ENCODE measurements around the gene DEFB114.

DEFB114 gene

DNA sequence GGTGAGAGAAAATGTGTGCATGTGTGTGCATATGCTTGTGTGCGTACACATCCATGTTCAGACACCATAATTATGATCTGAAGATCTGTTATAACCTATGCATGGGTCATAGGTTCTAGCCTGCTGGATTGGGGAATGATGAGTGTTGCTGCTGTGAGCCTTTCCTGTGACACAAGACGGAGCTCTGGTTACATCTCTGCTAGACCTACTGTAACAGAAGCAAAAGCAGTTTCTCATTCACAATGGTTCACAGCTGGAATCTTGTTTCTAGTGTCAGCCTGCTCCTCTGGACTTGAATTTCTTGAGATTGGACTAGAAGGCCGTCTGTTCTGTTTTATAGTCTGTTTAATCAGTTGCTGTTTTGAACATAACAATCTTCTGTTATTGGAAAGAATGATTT, 40.1 kb downstream of the DEFB114 start:
- no peak for DNase-seq (ENCODE audit: low read depth)
- TF ChIP-seq, protein P1, sequence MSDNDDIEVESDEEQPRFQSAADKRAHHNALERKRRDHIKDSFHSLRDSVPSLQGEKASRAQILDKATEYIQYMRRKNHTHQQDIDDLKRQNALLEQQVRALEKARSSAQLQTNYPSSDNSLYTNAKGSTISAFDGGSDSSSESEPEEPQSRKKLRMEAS (IDR thresholded peaks at IDR 0.05; ENCODE audit: low read depth, low read length): no peak
- no peak for TF ChIP-seq POLR2A (IDR thresholded peaks at IDR 0.05; ENCODE audit: extremely low read depth, insufficient read length)
- TF ChIP-seq, protein P2, sequence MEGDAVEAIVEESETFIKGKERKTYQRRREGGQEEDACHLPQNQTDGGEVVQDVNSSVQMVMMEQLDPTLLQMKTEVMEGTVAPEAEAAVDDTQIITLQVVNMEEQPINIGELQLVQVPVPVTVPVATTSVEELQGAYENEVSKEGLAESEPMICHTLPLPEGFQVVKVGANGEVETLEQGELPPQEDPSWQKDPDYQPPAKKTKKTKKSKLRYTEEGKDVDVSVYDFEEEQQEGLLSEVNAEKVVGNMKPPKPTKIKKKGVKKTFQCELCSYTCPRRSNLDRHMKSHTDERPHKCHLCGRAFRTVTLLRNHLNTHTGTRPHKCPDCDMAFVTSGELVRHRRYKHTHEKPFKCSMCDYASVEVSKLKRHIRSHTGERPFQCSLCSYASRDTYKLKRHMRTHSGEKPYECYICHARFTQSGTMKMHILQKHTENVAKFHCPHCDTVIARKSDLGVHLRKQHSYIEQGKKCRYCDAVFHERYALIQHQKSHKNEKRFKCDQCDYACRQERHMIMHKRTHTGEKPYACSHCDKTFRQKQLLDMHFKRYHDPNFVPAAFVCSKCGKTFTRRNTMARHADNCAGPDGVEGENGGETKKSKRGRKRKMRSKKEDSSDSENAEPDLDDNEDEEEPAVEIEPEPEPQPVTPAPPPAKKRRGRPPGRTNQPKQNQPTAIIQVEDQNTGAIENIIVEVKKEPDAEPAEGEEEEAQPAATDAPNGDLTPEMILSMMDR (IDR thresholded peaks at IDR 0.05; ENCODE audit: low read depth, low read length): no peak
- no peak for TF ChIP-seq MYC (IDR thresholded peaks at IDR 0.05; ENCODE audit: low read depth, low read length)

DNA sequence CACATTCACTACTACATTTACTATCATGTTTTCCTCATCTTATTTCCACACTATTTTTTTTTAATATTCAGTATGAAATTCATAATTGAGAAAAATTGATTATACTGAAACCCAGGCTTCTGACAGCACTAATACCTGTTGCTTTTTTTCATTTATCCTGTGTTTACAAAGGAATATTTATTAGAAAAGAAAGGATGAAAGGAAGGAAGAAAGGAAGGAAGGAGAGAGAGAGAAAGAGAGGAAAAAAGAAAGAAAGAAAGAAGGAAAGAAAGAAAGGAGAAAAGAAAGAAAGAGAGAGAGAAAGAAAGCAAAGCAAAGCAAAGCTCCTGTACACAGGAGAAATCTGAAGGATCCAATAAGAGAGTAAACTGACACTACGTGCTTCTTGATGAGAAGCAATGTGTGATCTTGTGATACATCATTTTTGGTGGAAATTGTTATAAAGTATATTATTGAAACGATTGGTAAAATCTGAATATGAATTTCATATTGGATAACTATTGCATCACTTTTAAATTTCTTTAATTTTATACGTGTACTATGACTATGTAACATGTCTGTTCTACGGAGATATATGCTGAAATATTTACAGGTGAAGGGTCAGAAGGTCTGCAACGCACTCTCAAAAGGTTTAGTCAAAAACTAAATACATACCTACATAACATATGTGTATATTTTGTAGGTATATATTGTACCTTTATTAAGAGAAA, 43.9 kb downstream of the DEFB114 start:
- no peak overlapping the region for H3K4me3 ChIP-seq (ENCODE audit: low read depth, low read length)
- TF ChIP-seq MYC (IDR thresholded peaks at IDR 0.05; ENCODE audit: low read depth, low read length): no peak
- DNase-seq (ENCODE audit: low read depth): no peak

More for the DNA sequence above, 40.1 kb downstream of the DEFB114 start:
- no peak overlapping the region for H3K4me3 ChIP-seq (ENCODE audit: low read depth, low read length)

DNA sequence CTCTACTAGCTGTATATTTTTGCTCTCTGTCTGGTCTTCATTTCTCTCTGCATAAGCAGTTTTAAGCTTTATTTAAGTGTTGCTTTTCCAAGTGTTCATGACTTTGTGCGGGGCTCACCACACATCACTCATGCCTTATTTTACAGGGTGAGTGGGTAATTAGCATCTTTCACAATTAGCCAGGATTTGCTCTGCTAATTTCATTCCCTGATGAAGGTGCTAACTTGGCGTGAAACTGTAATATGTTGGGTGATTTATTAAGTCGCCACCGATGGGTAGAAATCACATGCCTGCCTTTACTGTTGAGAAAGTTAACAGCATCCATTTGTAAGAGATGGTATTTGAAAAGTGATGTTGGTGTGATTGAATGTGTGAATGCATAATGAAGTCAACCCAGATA, 44.7 kb downstream of the DEFB114 start:
- TF ChIP-seq, protein P2 (IDR thresholded peaks at IDR 0.05; ENCODE audit: low read depth, low read length): no peak
- TF ChIP-seq, protein P1 (IDR thresholded peaks at IDR 0.05; ENCODE audit: low read depth, low read length): no peak
- TF ChIP-seq MYC (IDR thresholded peaks at IDR 0.05; ENCODE audit: low read depth, low read length) (no peak), POLR2A (IDR thresholded peaks at IDR 0.05; ENCODE audit: extremely low read depth, insufficient read length) (no peak)
- DNase-seq (ENCODE audit: low read depth): no peak

DNA sequence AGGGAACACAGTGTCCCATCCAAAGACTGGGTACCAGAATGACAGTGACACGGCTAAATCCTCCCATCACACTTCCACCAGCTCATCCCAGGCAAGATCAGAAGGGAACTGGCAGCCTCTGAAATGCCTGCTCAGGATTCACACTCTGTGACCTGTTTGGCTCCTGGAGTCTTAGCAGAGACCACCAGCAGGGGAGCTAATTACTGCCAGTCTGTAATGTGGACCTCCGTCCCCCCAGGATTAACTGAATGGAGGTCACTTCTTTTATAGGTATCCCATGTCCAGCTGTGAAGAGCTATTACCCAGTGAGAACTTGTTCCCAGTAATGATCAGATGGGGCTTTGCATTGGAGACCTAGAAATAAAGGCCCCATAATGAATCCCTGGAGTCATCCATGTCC, 45.2 kb downstream of the DEFB114 start:
- no peak overlapping the region for H3K4me3 ChIP-seq (ENCODE audit: low read depth, low read length)
- TF ChIP-seq, protein P2 (IDR thresholded peaks at IDR 0.05; ENCODE audit: low read depth, low read length): no peak
- TF ChIP-seq, protein P1 (IDR thresholded peaks at IDR 0.05; ENCODE audit: low read depth, low read length): no peak
- TF ChIP-seq MYC (IDR thresholded peaks at IDR 0.05; ENCODE audit: low read depth, low read length) (no peak), POLR2A (IDR thresholded peaks at IDR 0.05; ENCODE audit: extremely low read depth, insufficient read length) (no peak)
- DNase-seq (ENCODE audit: low read depth): no peak

More for the DNA sequence above, 44.7 kb downstream of the DEFB114 start:
- no peak overlapping the region for H3K4me3 ChIP-seq (ENCODE audit: low read depth, low read length)

DNA sequence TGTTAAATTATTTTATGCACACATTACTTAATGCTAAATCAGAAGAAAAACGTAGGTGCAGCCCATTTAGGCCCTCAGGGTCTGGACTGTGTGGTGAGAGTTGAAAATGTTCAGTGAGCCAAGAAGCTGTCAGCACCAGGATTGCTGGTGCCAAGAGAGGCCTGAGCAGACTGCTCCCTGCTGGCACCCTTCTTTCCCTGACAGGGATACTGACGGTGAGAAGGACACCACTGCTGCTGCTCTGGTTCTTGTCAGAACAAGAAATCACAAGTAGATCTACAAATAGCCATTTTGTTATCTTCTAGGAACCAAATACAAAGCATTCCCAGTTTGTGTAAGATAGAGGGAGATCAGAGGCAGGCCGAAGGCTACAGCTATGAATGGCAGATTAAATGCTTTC, 48.9 kb downstream of the DEFB114 start:
- DNase-seq (ENCODE audit: low read depth): no peak
- TF ChIP-seq, protein P2 (IDR thresholded peaks at IDR 0.05; ENCODE audit: low read depth, low read length): no peak
- TF ChIP-seq POLR2A (IDR thresholded peaks at IDR 0.05; ENCODE audit: extremely low read depth, insufficient read length): no peak
- TF ChIP-seq MYC (IDR thresholded peaks at IDR 0.05; ENCODE audit: low read depth, low read length): no peak
- TF ChIP-seq, protein P1 (IDR thresholded peaks at IDR 0.05; ENCODE audit: low read depth, low read length): no peak
- H3K4me3 ChIP-seq (ENCODE audit: low read depth, low read length): no peak overlapping the region

DNA sequence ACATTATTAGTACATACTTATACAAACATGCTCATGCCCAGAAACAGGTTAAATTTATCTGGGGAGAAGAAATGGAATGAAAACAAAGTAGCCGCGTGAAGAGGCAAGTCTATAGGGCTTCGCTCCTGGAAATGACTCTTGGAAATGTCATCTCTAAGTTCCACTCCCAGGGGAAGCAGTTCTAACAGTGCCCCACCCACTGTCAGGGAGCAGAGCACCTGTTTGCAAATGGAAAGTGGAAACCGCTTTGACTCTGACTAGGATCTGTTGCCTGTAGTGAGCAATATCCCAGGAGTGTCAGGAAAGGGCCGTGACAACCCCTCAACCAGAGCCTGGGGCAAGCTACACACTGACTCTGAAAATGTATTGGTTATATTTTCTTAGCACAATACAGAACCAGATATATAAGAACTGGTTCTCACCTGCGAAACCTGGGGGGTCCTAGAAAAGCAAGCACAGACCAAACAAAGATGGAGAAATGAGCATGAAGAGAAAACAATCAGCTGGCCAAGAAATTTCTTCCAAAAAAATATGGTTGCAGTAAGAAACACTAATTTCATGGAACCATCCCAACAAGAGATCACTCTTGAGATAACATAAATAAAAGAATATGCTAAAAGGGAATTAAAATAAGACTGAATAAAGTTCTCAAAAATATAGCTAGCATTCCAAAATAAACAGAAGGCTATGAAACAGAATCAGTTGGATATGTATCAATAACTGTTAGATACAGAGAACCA, 50.2 kb downstream of the DEFB114 start:
- TF ChIP-seq, protein P2 (IDR thresholded peaks at IDR 0.05; ENCODE audit: low read depth, low read length): no peak
- TF ChIP-seq MYC (IDR thresholded peaks at IDR 0.05; ENCODE audit: low read depth, low read length) (no peak), POLR2A (IDR thresholded peaks at IDR 0.05; ENCODE audit: extremely low read depth, insufficient read length) (no peak)
- TF ChIP-seq, protein P1 (IDR thresholded peaks at IDR 0.05; ENCODE audit: low read depth, low read length): no peak
- no peak for DNase-seq (ENCODE audit: low read depth)
- no peak overlapping the region for H3K4me3 ChIP-seq (ENCODE audit: low read depth, low read length)
